HuH-7 (cell line): Measurements from ENCODE around the gene DNAH1.

Source experiments
- DNase-seq: peaks from one replicate; pipeline ENCODE4 v3.0.0; 2011; ENCODE audit warnings: low spot score

DNAH1 gene

DNA sequence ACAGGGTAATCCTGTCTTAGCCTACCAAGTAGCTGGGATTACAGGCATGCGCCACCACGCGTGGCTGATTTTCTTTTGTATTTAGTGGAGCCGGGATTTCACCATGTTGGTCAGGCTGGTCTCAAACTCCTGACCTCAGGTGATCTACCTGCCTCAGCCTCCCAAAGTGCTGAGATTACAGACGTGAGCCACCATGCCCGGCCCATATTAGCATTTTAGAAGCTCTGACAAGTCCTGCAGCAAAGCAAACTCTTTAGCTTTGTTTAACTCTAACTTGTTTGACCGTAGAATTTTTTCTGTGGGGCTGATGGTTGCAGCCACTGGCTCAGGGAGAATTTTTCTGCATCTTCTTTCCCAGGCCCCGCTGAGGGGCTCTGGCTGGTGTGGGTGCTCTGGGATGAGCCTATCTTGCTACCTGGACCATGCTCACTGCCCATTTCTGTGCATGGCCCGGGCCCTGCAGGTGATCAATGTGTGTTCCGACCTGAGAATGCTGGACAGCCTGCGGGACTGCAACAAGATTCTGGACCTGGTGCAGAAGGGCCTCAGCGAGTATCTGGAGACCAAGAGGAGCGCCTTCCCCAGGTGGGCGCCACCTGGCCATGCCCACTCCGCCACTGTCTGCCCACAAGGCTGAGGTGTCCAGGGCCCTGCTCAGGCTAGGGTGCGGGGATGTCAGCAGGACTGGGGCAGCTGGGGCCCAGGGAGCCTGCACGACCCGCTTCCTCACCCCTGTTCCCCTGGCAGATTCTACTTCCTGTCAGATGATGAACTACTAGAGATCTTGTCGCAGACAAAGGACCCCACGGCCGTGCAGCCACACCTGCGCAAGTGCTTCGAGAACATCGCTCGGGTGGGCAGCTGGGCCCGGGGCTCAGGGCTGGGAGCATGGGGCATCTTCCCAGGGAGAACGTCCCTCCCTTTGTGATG, 41.3 kb downstream of the DNAH1 start:
- no peak for DNase-seq

DNA sequence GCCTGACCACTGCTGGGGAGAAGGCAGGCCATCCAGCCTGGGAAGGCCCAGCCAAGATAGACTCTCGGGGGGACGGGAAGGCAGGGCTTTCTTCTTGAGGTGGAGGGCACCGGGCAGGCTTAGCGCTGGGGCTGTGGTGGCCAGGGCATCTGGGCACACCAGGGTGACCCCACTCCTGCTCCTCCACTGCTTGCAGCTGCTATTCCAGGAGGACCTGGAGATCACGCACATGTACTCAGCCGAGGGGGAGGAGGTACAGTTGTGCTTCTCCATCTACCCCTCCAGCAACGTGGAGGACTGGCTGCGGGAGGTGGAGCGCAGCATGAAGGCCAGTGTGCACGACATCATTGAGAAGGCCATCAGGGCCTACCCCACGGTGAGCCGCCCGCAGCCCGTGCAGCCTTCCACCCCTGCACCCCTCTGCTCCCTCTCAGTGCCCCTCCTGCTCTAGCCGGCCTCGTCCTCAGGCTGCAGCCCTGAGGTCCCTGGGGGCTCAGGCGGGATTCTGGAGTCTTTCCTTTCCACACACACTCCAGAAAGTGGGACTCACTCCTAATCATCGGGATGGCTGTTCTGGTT, 42.3 kb downstream of the DNAH1 start:
- no peak for DNase-seq

DNA sequence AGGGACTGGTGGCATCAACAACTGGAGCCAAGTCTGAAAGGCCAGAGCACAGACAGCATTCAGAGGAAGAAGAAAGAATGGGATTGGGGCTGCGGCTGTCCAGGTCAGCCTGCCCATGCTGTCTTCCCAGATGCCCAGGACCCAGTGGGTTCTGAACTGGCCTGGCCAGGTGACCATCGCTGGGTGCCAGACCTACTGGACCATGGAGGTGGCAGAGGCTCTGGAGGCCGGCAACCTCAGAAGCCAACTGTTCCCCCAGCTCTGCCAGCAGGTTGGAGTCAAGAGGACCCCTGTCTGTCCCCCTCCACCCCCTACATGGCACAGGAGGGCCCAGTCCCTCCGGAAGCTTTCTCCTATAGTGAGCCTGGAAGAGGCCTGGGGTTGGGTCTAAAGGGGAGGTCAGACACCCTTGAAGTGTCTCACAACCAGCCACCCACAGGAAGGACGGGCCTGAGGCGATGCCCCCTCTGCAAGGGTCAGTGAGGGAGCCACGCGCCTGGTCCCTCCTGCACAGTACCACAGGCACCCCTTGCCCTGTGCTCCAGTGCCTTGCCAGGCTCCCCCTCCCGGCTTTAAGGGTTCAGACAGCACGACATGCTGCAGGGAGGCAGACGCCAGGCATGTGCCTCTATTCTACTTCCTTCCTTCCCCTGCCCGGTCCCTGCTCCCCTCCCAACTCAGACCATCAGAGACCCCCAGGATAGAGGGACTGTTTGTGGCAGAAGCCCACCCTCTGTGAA, 43.2 kb downstream of the DNAH1 start:
- no peak for DNase-seq

DNA sequence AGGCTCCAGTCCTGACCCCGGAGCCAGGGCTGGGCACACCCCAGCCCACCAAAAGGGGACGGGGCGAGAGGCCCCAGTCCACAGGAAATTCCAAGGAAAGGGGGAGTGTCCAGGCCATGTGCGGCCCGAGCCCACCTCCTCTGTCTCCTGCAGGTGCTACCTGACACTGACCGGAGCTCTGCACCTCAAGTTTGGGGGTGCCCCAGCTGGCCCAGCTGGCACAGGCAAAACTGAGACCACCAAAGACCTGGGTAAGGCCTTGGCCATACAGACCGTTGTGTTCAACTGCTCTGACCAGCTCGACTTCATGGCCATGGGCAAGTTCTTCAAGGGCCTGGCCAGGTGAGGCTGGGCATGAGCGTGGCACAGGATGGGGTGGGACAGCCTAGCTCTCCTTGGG, 44.9 kb downstream of the DNAH1 start:
- DNase-seq, result no peak

DNA sequence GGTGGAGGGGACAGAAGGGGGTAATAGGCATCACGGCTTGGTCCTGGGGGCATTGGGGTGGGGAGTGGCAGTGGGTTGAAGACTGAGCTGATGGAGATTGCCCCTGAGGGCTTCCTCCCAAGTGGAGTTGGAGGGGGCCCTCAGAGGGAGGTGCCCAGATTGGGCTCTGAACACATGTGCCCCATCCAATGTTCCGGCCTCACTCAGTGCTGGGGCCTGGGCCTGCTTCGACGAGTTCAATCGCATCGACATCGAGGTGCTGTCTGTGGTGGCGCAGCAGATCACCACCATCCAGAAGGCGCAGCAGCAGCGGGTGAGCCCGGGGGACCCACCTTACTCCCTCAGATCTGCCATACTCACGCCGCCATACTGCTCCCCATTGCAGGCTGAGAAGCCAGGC, 45.3 kb downstream of the DNAH1 start:
- DNase-seq, result no peak

DNA sequence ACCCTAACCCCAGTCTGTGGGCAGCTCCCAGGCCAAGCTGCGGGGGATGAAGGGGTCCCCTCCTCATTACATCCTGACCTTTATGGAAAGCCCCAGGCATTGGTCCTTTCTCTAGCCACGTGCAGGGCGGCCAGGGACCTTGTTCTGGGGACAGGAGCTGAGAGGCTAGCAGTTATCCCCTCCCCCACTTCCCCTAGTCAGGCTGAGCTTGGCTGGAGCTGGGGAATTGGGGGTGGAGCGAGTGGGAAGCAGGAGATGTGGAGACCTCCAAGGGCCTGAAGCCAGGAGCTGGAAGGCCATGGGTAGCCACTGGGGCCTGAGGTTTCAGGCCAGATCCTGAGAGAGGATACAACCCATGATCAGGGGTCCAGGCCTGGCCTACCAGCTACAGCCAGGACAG, 45.8 kb downstream of the DNAH1 start:
- no peak for DNase-seq

DNA sequence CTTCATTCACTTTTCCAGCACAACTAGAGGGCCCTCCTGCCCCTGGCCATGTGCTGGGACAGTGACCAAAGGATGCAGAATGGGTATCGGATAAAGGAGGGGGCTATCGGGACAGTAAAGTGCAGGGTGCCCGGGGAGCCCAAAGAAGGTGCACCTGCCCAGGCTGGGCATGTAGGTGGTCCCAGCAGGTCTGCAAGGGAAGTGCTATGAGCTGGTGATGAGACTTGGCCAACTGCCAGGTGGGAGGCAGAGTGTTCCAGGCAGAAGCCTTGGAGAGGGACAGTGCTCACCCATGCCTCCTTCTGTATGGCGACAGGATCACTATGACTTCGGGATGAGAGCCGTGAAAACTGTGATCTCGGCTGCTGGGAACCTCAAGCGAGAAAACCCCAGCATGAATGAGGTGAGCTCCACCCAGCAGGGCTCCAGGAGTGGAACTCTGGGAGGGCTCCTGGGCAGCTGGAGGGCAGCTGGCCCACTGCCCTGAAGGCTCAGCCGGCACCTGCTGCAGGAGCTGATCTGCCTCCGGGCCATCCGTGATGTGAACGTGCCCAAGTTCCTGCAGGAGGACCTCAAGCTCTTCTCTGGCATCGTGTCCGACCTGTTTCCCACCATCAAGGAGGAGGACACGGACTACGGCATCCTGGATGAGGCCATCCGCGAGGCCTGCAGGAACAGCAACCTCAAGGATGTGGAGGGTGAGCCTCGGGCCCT, 48.4 kb downstream of the DNAH1 start:
- no peak for DNase-seq

DNA sequence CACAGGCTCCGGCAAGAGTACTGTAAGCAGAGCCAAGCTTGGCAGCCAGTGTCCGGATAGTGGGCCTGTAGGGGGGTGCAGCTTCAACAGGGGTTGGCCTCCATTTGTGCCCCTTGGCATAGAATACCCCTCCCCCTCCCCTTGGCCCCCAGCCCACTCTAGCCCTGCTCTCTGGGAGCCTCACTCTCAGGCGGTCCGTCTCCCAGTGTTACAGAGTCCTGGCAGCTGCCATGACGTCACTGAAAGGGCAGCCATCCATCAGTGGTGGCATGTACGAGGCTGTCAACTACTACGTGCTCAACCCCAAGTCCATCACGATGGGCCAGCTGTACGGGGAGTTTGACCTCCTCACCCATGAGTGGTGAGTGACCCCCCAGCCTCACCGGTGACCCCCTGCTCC, 50.4 kb downstream of the DNAH1 start:
- DNase-seq, result no peak

DNA sequence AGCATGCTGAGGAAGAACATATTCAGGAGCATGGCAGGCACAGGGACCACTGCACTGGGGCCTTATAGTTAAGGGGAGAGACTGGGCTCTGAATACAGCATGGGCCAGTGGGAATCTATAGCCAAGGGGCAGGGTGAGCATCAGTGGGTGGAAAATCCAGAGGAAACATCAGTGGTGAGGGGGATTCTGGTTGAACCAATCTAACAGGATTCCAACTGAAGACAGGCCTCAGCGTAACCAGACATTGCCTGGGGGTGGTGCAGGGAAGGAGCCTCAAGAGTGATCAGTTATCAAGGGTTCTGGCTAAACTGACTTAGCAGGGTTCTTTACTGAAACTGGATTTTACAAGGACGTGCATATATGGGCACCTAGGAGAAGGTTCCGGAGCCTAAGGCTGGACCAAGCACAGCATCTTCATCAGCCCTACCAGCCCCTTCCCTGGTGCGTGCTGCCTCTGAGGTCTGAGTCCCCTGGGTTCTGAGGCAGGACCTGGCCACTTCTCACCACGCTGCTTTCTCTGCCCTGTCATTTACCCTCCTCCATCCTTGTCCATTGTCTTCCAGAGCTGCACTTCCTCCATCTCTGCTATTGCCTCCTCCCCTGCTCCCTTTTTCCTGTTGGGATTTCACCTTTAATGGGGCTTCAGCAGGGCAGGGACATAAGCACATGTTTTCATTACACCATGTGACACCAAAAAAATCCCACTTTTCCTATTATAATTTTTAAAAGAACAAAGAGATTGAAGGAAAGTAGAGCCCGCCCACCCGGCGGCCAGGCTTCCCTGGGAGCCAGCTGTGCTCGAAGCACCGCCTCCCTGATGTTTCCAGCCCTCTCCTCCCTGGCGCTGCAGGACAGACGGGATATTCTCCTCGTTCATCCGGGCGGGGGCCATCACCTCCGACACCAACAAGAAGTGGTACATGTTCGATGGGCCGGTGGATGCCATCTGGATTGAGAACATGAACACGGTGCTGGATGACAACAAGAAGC, 52.1 kb downstream of the DNAH1 start:
- DNase-seq, result no peak

DNA sequence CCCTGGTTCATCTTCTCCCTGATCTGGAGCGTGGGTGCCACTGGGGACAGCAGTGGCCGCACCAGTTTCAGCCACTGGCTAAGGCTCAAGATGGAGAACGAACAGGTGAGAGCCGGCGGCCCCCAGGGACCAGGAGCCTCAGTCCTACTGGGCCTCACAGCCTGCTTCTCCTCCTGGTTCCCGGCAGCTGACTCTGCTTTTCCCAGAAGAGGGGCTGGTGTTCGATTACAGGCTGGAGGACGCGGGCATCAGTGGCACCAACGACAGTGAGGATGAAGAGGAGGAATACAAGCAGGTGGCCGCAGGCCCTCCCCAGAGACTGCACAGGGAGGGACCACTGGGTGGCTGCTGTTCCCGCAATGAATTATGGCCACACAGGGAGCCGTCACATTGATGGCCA, 54.4 kb downstream of the DNAH1 start:
- DNase-seq, result no peak

DNA sequence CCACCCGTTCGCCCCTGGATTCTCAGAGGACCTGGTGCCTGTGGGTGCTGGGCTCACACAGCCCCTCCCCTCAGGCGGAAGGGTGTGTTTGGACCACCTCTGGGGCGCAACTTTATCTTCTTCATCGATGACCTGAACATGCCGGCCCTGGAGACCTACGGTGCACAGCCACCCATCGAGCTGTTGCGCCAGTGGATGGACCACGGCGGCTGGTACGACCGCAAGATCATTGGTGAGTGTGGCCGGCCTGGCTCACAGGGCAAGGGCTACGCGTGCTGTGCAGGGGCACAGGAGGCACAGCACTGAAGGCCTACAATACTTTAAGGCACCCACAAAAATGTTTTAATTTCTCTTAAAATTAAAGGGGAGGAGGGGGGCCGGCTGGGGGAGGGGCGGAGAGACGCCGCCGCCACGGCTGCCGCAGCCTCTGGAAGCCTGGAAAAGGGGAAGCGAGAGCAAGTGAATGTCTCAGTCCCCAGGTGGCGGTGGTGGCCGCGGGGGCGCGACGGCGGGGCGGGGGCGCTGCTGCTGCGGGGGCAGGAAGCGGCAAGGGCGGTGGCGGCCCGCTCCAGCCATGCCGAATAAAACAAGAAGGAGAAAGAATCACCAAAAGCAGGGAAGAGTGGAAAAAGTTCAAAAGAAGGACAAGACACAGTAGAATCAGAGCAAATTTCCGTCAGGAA, 56.8 kb downstream of the DNAH1 start:
- no peak for DNase-seq

DNA sequence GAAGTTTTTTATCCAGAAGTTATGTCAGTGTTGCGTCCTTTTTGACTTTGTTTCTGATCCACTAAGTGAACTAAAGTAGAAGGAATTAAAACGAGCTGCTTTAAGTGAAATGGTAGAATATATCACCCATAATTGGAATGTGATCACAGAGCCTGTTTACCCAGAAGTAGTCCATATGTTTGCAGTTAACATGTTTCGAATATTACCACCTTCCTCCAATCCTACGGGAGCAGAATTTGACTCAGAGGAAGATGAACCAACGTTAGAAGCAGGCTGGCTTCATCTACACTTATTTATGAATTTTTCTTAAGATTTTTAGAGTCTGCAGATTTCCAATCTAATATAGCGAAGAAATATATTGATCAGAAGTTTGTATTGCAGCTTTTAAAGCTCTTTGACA, 57.6 kb downstream of the DNAH1 start:
- no peak for DNase-seq

DNA sequence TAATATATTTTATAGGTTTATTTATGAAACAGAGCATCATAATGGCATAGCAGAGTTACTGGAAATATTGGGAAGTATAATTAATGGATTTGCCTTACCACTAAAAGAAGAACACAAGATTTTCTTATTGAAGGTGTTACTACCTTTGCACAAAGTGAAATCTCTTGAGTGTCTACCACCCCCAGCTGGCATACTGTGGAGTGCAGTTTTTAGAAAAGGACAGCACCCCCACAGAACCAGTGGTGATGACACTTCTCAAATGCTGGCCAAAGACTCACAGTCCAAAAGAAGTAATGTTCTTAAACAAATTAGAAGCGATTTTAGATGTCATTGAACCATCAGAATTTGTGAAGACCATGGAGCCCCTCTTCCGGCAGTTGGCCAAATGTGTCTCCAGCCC, 58.1 kb downstream of the DNAH1 start:
- no peak for DNase-seq

DNA sequence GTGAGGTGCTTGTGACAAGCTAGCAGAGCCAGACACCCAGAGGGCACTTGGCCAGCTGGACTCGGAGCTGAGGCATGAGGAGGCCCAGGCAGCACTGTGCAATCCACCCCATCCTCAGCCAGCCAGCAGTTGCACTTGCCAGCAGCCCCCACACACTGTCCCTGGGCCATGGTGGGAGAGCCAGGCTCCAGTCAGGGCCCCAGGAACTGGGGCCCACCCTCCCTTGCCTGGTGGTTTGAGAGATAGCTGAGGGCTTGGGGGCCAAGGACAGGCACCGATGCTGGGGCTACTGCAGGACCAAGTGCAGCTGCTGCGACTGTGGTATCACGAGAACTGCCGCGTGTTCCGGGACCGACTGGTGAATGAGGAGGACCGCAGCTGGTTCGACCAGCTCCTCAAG, 63.5 kb downstream of the DNAH1 start:
- no peak for DNase-seq

DNA sequence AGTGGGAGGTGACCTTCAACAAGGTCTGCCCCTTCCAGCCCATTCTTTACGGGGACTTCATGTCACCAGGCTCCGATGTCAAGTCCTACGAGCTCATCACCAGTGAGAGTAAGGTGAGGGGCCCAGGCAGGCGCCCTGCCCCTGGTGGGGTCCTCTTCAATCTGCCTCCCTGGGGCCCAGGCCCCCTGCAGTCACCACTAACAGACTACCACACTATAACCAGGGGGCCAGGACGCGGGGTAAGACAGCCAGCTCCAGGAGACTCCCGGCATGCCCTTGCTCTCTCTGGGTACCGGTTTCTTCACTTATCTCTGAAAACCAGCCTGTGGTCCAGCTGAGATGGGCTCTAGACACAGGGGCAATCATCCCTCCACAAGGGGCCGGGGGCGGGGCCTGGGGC, 63.9 kb downstream of the DNAH1 start:
- no peak for DNase-seq

DNA sequence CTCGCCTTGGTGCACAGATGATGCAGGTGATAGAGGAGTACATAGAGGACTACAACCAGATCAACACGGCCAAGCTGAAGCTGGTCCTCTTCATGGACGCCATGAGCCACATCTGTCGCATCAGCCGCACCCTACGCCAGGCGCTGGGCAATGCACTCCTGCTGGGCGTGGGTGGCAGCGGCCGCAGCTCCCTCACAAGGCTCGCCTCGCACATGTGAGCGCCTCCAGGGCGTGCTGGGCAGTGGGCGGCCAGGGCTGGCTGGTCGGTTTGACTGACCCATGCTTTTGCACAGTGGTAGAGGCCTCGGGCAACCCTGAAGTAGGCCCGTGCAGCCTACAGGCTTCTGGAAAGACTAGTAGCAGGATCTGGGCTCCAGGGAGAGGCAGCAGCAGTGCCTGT, 65.5 kb downstream of the DNAH1 start:
- DNase-seq, result no peak

DNA sequence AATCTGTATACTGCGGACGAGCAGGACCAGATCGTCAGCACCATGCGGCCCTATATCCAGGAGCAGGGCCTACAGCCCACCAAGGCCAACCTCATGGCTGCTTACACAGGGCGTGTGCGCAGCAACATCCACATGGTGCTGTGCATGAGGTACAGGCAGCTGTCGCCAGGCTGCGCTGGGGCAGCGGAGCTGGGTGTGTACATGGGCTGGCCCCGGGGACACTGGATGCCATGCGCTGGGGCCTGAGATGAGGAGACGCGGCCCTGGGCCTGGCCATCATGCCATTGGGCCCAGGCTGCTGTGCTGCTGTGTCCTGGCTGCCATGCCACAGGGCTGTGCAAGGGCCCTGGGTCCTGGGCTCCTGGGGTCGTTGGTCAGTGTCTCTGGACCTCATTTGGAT, 67.3 kb downstream of the DNAH1 start:
- no peak for DNase-seq

DNA sequence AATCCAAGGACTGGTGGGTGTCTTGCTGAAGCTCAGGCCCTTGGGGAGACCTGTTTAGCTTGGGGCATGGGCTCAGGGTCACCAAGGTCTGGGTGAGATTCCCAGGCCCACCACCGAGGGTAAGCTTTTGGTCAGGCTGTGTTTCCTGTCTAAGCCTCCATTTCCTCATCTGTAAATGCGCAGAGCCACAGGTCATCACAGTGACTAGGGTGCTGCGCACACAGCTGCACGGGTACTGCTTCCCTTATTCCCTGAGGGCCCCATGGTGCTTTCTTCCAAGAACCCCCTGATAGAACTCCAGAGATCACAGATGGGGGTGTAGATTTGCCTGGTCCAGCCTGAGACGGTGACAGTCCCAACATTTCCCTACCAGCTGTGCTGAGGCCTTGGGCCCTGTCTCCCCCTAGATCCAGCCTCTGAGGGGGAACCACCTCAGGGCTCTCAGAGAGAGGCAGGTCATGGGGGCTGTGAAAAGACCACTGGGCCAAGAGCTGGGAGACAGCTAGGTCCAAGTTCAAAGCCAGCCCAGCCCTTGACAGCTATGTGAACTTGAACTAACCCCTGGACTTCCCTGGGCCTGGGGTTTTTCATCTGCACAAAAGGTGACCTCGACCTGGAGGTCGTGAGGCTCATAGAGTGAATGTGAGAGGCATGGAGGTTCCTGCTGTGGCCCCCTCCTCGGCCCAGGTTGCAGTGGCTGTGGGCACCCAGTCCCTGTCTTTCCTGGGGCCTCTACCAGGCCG, 68.1 kb downstream of the DNAH1 start:
- no peak for DNase-seq

DNA sequence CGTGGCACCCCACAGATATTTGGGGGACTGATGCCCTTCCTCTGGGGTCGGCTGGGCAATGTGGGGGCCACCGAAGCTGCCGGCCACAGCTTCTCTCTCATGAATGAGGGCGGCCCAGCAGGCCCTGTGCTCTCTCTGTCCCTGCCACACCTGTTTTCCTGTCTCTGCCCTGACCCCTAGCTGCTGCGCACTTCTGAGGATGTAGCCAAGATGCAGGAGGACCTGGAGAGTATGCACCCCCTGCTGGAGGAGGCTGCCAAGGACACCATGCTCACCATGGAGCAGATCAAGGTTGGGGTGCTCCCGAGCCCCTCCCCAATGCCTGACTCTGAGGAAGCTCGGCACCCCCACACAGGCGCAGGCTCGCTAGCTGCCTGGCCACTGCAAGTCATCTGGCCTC, 69.0 kb downstream of the DNAH1 start:
- DNase-seq, result peak; percentile 76

DNA sequence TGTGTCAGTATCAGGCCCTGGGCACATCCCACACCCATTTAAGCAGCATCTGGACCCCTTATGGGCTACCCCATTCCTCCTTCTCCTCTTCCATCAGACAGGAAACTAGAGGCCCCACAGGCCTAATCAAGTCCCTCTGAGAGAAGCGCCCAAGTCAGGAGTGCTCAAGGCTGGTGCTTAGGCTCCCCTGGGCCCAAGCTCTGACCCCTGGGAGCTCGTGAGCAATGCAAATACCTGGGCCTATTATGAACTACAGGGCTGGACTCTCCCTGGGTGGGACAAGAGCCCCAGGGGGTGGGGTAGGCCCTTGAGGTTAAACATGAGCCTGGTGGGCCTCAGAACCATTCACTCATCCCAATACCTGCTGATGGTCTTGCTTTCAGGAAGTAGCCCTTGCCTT, 71.4 kb downstream of the DNAH1 start:
- DNase-seq, result peak; percentile 12
